ENCODE data around the gene SNAP25.

GRCh38 chr20:10259166-10259565, 40.5 kb downstream of the SNAP25 start:
- no peak for TF ChIP-seq EZH2phosphoT487 (conservative IDR thresholded peaks at IDR 0.05; ENCODE audit: low read length)
- TF ChIP-seq, protein P1, sequence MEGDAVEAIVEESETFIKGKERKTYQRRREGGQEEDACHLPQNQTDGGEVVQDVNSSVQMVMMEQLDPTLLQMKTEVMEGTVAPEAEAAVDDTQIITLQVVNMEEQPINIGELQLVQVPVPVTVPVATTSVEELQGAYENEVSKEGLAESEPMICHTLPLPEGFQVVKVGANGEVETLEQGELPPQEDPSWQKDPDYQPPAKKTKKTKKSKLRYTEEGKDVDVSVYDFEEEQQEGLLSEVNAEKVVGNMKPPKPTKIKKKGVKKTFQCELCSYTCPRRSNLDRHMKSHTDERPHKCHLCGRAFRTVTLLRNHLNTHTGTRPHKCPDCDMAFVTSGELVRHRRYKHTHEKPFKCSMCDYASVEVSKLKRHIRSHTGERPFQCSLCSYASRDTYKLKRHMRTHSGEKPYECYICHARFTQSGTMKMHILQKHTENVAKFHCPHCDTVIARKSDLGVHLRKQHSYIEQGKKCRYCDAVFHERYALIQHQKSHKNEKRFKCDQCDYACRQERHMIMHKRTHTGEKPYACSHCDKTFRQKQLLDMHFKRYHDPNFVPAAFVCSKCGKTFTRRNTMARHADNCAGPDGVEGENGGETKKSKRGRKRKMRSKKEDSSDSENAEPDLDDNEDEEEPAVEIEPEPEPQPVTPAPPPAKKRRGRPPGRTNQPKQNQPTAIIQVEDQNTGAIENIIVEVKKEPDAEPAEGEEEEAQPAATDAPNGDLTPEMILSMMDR (IDR thresholded peaks at IDR 0.05; ENCODE audit: insufficient read depth, low read length, poor library complexity, severe bottlenecking), result no peak
